GM06990 (cell line): Measurements from ENCODE around the gene SCLY.

Source experiments
- DNase-seq: peaks from one replicate; pipeline ENCODE4 v3.0.0-alpha.2; 2011; ENCODE audit not compliant: insufficient read length; ENCODE audit errors: extremely low read depth
- H3K27me3 ChIP-seq: replicated peaks from 2 replicates; pipeline ENCODE4 v1.6.0; 2011; ENCODE audit warnings: low read length; ENCODE audit not compliant: control insufficient read depth, insufficient read depth
- H3K36me3 ChIP-seq: 2 replicates; pipeline ENCODE4 v1.5.1; 2011; ENCODE audit warnings: low read length; ENCODE audit not compliant: control insufficient read depth, insufficient read depth
- H3K4me3 ChIP-seq: replicated peaks from 2 replicates; pipeline ENCODE4 v1.5.1; 2011; ENCODE audit warnings: low read depth, mild to moderate bottlenecking, control low read depth, low read length
- CTCF ChIP-seq: IDR thresholded peaks from 2 replicates; pipeline ENCODE4 v1.5.1; 2011; ENCODE audit warnings: low read length, control low read depth, mild to moderate bottlenecking, inconsistent platforms; ENCODE audit not compliant: insufficient read depth, poor library complexity, severe bottlenecking

SCLY gene

GRCh38 chr2:238104691-238105371 is 44.0 kb downstream of the SCLY start:
- Histone ChIP-seq H3K36me3 (no peaks in the 10 kb centered on the region), H3K27me3 (no peaks in the 10 kb centered on the region), H3K4me3 (no peak overlapping the region)
- no peak for TF ChIP-seq CTCF
- no peak for DNase-seq

- Histone ChIP-seq H3K27me3 (no peaks in the 10 kb centered on the region), H3K36me3 (no peaks in the 10 kb centered on the region), H3K4me3 (no peak overlapping the region)
- peak; percentile 15 for DNase-seq
- TF ChIP-seq CTCF: no peak
Observed at GRCh38 chr2:238105506-238106338, 44.9 kb downstream of the SCLY start.

GRCh38 chr2:238106339-238106697 is 45.5 kb downstream of the SCLY start:
- no peak overlapping the region for H3K4me3 ChIP-seq
- no peak for TF ChIP-seq CTCF
- peak; percentile 11 for DNase-seq
- H3K27me3 ChIP-seq: no peaks in the 10 kb centered on the region
- no peaks in the 10 kb centered on the region for H3K36me3 ChIP-seq

GRCh38 chr2:238106698-238107524 is 46.1 kb downstream of the SCLY start:
- DNase-seq: no peak
- peak; percentile 55 for TF ChIP-seq CTCF
- Histone ChIP-seq H3K4me3 (peak overlapping the region; percentile 59), H3K27me3 (no peaks in the 10 kb centered on the region), H3K36me3 (no peaks in the 10 kb centered on the region)

- peak; percentile 80 for DNase-seq
- H3K4me3 ChIP-seq: peak overlapping the region; percentile 59
- H3K27me3 ChIP-seq: no peaks in the 10 kb centered on the region
- no peak for TF ChIP-seq CTCF
- no peaks in the 10 kb centered on the region for H3K36me3 ChIP-seq
Observed at GRCh38 chr2:238107525-238108422, 47.0 kb downstream of the SCLY start.
